Activated naive CD4-positive, alpha-beta T cell treated with anti-CD3 and anti-CD28 coated beads, Interleukin-2, amount 50 U/mL, for 24 hours (primary cell): Measurements from ENCODE around the gene PTN.

Experiments used
- H3K27ac Mint-ChIP-seq: one replicate; pipeline ENCODE4 v1.8.0; 2021; ENCODE audit warnings: mild to moderate bottlenecking, mixed read lengths
- H3K27me3 Mint-ChIP-seq: one replicate; pipeline ENCODE4 v1.8.0; 2021; ENCODE audit warnings: mixed read lengths
- H3K36me3 Mint-ChIP-seq: one replicate; pipeline ENCODE4 v1.8.0; 2021; ENCODE audit warnings: mixed read lengths
- H3K4me1 Mint-ChIP-seq: one replicate; pipeline ENCODE4 v1.8.0; 2021; ENCODE audit warnings: mixed read lengths
- H3K4me3 Mint-ChIP-seq: one replicate; pipeline ENCODE4 v1.8.0; 2021; ENCODE audit warnings: mild to moderate bottlenecking, mixed read lengths
- H3K9me3 Mint-ChIP-seq: one replicate; pipeline ENCODE4 v1.8.0; 2021; ENCODE audit warnings: mixed read lengths

Gene PTN, protein sequence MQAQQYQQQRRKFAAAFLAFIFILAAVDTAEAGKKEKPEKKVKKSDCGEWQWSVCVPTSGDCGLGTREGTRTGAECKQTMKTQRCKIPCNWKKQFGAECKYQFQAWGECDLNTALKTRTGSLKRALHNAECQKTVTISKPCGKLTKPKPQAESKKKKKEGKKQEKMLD

DNA sequence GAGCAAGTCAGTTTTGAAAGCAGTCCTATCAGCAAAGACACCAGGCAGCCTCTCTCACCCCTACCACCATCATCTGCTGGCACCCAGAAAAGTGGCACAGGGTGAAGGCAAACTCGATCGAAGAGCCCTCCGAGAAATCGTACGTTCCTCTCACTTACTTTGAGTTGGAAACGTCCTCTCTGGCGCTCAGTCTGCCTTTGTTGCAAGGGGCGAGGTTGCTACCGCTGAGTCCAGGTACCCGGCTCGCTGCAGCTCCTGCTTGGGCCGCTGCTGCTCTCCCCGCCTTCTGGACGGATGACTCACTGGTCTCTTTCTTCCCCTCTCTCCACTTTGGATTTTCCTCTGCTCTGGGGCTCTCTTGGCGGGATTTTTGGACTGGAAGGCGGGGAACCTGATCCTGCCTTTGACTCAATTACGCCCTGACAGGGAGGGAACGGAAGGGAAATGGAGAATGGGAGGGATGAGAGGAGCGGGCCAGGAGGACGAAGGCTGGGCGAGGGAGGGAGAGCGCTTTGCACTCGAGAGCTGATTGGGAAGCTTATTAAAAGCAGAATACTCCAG is at the start of gene PTN:
Gene PTN, minus strand, starts transcription at position 453 of the 561 bp plus-strand sequence. CDS start 88,760 bp downstream, outside the sequence.
- H3K36me3 Mint-ChIP-seq, result no peaks in the 10 kb centered on the region
- H3K4me3 Mint-ChIP-seq, result no peak within 1 kb of the TSS
- H3K9me3 Mint-ChIP-seq, result peaks cover 1% of the 10 kb centered on the region
- no peaks in the 10 kb centered on the region for H3K4me1 Mint-ChIP-seq
- no peaks in the 10 kb centered on the region for H3K27me3 Mint-ChIP-seq
- H3K27ac Mint-ChIP-seq, result no peak within 1 kb of the TSS

DNA sequence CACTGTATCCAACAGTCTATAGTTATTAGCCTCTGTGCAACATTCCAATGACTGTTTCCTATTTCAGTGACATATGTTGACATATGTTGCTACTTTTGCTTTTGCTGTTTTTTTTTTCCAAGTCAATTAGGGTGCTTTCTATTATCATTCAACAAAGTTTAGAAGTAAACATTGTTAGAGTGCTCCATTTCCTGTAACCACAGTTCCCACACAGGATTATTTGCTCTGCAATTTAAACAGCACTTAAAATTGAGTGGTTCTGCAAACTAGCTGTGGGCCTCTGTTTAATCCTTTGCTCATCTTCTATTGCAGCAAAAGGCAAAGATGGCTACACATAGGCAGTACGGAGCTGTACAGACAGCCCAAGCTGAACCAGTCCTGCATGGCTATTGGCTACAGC is 46.5 kb upstream of the PTN start:
- Mint-ChIP-seq H3K27ac (no peak overlapping the region), H3K4me1 (no peaks in the 10 kb centered on the region), H3K27me3 (no peaks in the 10 kb centered on the region), H3K36me3 (no peaks in the 10 kb centered on the region), H3K4me3 (no peak overlapping the region), H3K9me3 (peaks cover 5% of the 10 kb centered on the region)

DNA sequence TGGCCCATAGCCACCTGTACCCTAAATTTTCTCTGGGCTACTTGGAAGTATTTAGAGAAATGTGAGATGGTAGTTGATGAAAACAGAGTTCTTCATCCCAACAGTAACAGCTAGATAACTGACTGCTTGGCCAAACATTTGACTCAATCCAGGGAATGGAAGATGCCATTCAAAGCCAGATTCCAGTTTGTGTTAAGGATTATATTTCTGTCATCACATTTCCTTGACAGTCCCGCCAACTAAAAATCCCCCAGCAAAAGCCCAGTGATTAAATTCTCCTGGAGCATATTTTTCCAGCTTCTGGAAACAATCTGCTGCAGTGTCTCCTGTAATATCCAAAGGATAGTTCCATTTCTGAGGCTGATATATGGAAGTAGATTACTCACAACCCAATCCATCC is 45.4 kb upstream of the PTN start:
- Mint-ChIP-seq H3K4me1 (no peaks in the 10 kb centered on the region), H3K4me3 (no peak overlapping the region), H3K27me3 (peaks cover 3% of the 10 kb centered on the region), H3K9me3 (no peaks in the 10 kb centered on the region), H3K27ac (no peak overlapping the region), H3K36me3 (no peaks in the 10 kb centered on the region)

DNA sequence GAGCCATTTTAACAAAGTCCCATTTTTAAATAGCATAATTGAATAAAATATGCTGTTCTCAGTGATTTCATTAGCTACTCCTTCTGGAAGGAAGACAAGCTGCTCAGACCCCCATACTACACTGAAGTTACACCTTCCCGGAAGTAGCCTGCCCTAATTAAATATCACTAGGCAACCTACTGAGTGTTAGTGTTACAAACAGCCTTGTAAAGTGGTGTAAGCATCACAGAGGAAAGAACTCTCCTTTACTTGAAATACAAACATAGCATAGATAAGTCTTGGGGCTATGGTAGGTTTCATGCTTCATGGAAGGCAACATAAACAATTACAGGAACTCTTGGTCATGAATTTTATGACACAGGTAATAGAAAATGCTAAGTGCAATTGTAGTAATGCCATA is 43.4 kb upstream of the PTN start:
- H3K27ac Mint-ChIP-seq, result no peak overlapping the region
- no peaks in the 10 kb centered on the region for H3K36me3 Mint-ChIP-seq
- no peaks in the 10 kb centered on the region for H3K4me1 Mint-ChIP-seq
- no peak overlapping the region for H3K4me3 Mint-ChIP-seq
- H3K9me3 Mint-ChIP-seq, result no peaks in the 10 kb centered on the region
- peaks cover 3% of the 10 kb centered on the region for H3K27me3 Mint-ChIP-seq

DNA sequence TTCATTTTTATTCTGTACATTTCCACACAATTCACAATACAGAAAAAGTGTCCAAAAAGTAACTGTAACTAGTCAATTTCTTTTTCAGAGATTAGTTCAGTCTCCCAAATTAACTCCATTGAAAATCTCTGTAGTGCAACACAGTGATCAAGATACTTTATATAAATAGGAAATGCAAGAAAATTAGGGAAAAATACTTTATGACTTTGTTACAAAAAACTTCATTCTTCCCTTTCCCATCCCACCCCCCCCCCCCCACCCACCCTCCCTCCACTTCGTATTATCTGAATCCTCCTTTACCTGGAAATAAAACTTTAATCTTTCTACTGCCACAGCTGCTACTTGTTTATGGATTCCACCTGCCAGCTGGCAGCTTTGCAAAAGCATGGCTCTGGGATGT is 37.5 kb upstream of the PTN start:
- no peaks in the 10 kb centered on the region for H3K4me1 Mint-ChIP-seq

DNA sequence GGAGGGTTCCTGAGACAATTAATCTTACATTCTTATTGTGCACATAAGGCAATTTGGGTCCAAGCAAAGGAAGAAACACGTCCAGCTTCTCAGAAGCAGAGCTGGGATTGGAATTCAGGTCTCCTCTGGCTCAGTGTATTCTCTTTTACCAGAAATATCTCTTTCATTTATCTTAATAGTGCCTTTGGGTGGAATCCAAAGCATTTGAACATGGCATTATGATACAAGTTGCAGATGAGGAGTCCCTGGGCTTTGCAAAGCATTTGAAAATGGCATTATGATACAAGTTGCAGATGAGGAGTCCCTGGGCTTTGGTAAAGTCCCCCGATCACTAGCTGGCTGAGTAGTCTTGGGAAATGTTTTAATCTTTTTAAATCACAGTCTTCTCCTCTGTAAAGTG is 30.0 kb upstream of the PTN start:
- no peaks in the 10 kb centered on the region for H3K27me3 Mint-ChIP-seq
- H3K27ac Mint-ChIP-seq, result no peak overlapping the region
- no peak overlapping the region for H3K4me3 Mint-ChIP-seq
- no peaks in the 10 kb centered on the region for H3K4me1 Mint-ChIP-seq
- peaks cover 9% of the 10 kb centered on the region for H3K9me3 Mint-ChIP-seq
- H3K36me3 Mint-ChIP-seq, result no peaks in the 10 kb centered on the region

More for the DNA sequence above, 37.5 kb upstream of the PTN start:
- Mint-ChIP-seq H3K9me3 (peaks cover 11% of the 10 kb centered on the region), H3K27me3 (peaks cover 3% of the 10 kb centered on the region), H3K4me3 (no peak overlapping the region), H3K36me3 (no peaks in the 10 kb centered on the region), H3K27ac (no peak overlapping the region)

DNA sequence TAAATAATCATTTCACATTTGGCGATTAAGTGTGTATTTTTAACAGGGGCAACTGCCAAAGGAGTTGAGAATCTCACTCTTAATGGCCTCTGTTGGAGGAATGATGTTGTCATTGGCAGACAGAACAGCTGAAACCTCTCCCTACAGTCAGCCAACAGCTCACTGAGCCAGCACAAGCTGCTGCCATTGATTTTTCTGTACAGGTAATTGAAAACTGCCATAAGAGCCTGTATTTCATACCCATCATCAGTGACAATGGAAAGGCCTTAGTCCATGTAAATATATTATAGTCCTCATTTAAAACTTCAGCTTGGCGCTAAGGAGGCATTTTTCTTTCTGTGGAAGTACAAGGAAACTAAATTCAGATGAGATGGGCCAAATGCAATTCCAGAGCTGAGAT is 28.1 kb upstream of the PTN start:
- H3K27ac Mint-ChIP-seq, result no peak overlapping the region
- H3K9me3 Mint-ChIP-seq, result peaks cover 3% of the 10 kb centered on the region
- no peak overlapping the region for H3K4me3 Mint-ChIP-seq
- H3K36me3 Mint-ChIP-seq, result no peaks in the 10 kb centered on the region
- no peaks in the 10 kb centered on the region for H3K4me1 Mint-ChIP-seq
- no peaks in the 10 kb centered on the region for H3K27me3 Mint-ChIP-seq

DNA sequence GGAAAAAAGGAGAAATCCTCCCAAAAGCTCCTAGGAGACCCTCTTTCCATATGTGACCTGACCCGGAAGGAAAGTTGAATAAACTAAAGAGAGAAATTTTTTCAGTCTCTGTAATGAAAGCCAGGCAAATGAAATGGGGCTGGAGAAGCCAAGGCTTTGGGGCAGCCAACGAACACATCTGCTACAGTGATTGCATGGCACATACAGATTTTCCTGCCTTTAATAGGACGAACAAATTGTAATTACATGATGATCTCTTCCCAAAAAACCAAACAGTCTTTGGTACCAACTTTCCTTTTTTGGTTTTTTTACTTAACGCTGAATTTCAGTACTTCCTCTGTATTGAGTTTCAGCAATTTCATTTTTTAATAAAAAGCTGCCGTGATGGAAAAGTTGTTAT is 23.5 kb upstream of the PTN start:
- Mint-ChIP-seq H3K4me1 (no peaks in the 10 kb centered on the region), H3K27ac (no peak overlapping the region), H3K4me3 (no peak overlapping the region), H3K36me3 (no peaks in the 10 kb centered on the region), H3K27me3 (no peaks in the 10 kb centered on the region), H3K9me3 (peaks cover 4% of the 10 kb centered on the region)

DNA sequence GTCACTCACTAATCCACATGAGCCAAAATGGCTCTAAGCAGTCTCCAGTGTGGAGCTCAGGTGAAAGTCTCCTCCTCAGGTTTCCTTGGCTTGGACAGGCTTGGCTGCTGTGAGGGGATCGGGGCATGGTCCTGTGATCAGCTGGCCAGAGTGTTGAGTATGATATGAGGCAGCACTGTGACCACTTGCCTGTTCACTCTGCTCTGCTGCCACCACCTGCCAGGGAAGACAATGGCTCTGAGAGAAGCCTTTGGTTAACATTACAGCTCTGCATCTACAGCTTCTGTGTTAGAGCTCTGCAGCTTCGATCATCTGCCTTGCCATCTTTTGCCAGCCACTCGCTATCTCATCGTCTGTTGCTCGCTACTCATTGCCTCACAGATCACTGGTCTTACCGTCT is 20.1 kb upstream of the PTN start:
- H3K27me3 Mint-ChIP-seq, result no peaks in the 10 kb centered on the region
- no peak overlapping the region for H3K4me3 Mint-ChIP-seq
- no peaks in the 10 kb centered on the region for H3K36me3 Mint-ChIP-seq
- no peaks in the 10 kb centered on the region for H3K4me1 Mint-ChIP-seq
- H3K27ac Mint-ChIP-seq, result no peak overlapping the region
- peaks cover 11% of the 10 kb centered on the region for H3K9me3 Mint-ChIP-seq

DNA sequence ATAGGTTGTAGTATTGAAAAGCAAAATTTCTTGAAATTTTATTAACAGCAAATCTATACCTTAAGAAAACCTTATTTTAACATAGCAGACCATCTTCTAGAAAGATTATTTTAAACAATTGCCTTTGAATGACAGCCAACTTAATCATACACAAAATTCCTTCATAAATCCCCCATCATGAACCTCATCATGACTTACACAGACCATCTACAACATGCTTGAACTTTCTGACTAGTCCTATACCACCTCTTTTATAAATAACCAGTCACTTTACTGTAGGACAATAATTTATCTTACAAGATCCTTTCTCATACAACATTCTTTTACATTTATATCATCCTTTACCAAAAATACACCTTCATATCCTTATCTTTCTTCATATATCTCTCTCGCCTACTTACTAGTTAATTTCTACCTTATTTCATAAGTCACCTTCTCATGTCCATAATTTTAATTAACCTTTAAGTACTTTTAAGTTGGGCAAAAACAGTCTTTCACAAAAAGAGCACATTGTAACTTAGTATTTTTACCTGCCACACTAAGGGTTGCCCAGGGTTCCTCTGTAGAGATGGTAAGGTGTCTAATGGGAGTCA is 16.6 kb upstream of the PTN start:
- H3K27ac Mint-ChIP-seq, result no peak overlapping the region
- H3K9me3 Mint-ChIP-seq, result peaks cover 11% of the 10 kb centered on the region

DNA sequence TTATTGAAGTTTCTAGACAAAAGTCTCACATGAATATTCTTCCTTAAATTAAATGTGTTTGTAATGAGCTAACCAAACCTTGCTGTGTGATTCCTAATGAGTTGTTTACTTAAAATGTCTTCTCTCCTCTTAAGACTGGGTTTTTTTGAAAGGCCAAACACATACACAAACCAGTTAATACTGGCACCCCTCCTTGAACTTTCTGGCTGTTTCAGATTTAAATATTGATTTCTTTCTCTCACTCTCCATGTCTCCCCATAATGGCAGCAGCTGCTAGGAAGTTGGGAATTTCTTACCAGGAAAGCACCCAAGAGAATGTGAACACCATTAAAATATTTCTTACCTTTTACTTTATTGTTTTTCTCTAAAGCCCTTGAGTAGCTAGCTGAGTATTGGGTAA is 11.4 kb upstream of the PTN start:
- peaks cover under 1% of the 10 kb centered on the region for H3K9me3 Mint-ChIP-seq
- H3K4me1 Mint-ChIP-seq, result no peaks in the 10 kb centered on the region
- no peak overlapping the region for H3K27ac Mint-ChIP-seq
- H3K27me3 Mint-ChIP-seq, result no peaks in the 10 kb centered on the region
- H3K4me3 Mint-ChIP-seq, result no peak overlapping the region
- no peaks in the 10 kb centered on the region for H3K36me3 Mint-ChIP-seq

More for the DNA sequence above, 16.6 kb upstream of the PTN start:
- no peak overlapping the region for H3K4me3 Mint-ChIP-seq
- H3K36me3 Mint-ChIP-seq, result no peaks in the 10 kb centered on the region
- no peaks in the 10 kb centered on the region for H3K4me1 Mint-ChIP-seq
- H3K27me3 Mint-ChIP-seq, result no peaks in the 10 kb centered on the region

DNA sequence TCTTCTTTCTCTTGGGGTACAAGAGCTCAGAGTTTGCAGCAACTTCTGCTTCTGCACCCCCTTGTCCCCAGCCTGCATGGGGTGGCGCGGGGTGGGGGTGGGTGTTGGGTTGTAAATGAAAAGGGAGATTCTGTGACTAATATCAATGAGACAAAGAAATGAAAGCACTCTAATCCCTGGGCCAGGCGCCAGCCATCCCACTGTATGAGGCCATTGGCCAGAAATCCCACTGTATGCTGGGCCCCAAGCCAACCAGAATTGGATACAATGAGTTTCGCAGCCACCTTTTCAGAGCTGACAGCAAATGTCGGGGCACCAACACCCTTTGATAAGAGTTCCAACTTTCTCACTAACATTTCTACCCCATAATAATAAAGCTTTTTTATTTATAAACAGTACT is 10.9 kb upstream of the PTN start:
- Mint-ChIP-seq H3K4me1 (no peaks in the 10 kb centered on the region), H3K4me3 (no peak overlapping the region), H3K27me3 (no peaks in the 10 kb centered on the region), H3K27ac (no peak overlapping the region), H3K9me3 (no peaks in the 10 kb centered on the region), H3K36me3 (no peaks in the 10 kb centered on the region)

DNA sequence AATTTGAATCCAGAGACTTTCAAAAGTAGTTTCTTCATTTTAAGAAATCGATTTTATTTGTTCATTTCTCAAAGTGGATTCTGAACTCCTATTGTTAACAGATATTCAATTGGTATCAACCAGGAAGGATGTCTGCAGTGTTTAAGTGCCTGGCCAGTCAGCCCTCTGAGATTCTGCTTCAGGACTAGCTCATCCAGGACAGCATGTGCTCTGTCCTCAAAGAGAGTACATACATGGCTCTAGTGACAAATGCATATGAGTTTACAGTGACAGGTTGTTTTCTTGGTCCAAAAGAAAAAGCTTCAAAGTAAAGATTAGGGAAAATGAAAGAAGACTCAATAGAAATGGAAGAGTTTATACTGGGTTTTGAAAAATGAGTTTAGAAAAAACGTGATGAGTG is 8.4 kb upstream of the PTN start:
- H3K27ac Mint-ChIP-seq, result no peak overlapping the region
- no peaks in the 10 kb centered on the region for H3K36me3 Mint-ChIP-seq
- H3K9me3 Mint-ChIP-seq, result peaks cover 6% of the 10 kb centered on the region
- no peaks in the 10 kb centered on the region for H3K27me3 Mint-ChIP-seq
- no peaks in the 10 kb centered on the region for H3K4me1 Mint-ChIP-seq
- H3K4me3 Mint-ChIP-seq, result no peak overlapping the region

DNA sequence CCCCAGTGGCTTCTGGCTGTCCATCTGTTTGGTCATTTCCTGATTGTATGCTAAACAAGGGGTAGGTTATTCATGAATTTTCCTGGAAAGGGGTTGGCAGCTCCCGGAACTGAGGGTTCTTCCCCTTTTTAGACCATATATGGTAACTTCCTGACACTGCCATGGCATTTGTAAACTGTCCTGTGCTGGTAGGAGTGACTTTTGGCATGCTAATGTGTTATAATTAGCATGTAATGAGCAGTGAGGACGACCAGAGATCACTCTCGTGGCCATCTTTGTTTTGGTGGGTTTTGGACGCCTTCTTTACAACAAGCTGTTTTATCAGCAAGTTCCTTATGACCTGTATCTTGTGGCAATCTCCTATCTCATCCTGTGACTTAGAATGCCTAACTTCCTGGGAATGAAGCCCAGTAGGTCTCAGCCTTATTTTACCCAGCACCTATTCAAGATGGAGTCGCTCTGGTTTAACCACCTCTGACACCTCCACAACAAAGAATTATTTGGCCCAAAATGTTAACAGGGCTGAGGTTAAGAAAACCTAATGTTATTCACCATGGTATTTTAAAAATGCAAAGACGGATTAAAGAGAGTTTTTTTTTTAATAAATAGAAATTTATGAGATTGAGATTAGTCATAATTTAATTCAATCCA is 2.4 kb upstream of the PTN start:
- Mint-ChIP-seq H3K9me3 (peaks cover 6% of the 10 kb centered on the region), H3K4me1 (no peaks in the 10 kb centered on the region), H3K36me3 (no peaks in the 10 kb centered on the region), H3K27ac (no peak overlapping the region), H3K27me3 (no peaks in the 10 kb centered on the region), H3K4me3 (no peak overlapping the region)

DNA sequence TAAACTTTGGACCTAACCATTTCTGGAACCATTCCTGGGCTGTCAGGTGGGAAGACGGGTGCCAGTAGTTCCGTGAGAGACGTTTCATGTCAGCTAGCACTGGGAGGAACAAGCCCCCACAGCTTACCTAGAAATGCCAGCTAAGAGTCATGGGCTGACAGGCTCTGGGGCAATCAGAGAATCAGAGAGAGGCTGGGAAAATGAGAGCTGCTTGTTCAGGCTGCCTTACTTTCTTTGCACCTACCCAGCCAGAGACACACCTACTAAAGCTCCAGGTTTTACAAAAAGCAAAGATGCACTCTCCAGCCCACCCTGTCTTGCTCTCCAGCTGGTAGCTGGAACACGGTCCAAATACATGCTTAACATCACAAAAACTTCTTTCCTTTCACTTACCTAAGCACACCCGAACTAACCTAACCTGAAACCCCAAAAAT is 688 bp downstream of the PTN start:
- Mint-ChIP-seq H3K27me3 (peaks cover under 1% of the 10 kb centered on the region), H3K9me3 (no peaks in the 10 kb centered on the region), H3K4me3 (no peak overlapping the region), H3K27ac (no peak overlapping the region), H3K4me1 (no peaks in the 10 kb centered on the region), H3K36me3 (no peaks in the 10 kb centered on the region)

DNA sequence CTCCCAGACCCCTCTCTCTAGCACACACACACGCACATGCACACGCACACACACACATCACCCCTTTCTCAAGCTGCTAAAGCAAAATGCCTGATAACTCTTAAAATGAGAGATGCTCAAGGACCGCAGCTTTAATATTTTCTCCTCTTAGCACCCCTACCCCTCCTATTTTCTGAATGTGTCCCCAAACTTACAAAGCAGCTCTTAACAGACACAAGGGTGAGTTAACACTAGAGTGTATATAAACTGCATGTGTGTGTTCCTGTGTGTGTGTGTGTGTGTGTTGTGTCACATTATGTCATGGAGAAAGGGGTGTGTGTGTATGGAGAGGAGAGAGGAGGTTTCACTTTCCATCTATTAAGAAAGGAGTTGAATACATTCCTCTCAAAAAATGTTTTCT is 1.3 kb downstream of the PTN start:
- Mint-ChIP-seq H3K27ac (no peak overlapping the region), H3K9me3 (peaks cover 5% of the 10 kb centered on the region), H3K4me3 (no peak overlapping the region), H3K36me3 (no peaks in the 10 kb centered on the region), H3K27me3 (peaks cover 1% of the 10 kb centered on the region), H3K4me1 (no peaks in the 10 kb centered on the region)
